Loucy (cell line): ENCODE results near the gene SPATS2.

ENCODE experiments used
- EZH2phosphoT487 ChIP-seq: fragments of 200-600 bp; IDR thresholded peaks from 2 replicates; pipeline ENCODE4 v1.6.1; 2018; ENCODE audit warnings: antibody characterized with exemption, mild to moderate bottlenecking, moderate library complexity, borderline replicate concordance
- TF ChIP-seq, protein P1 (sequence below): fragments of 200-600 bp; sonication (generic); conservative IDR thresholded peaks from 2 replicates; pipeline ENCODE4 v1.5.1; 2014; ENCODE audit warnings: mild to moderate bottlenecking, antibody characterized with exemption, low read length

DNA sequence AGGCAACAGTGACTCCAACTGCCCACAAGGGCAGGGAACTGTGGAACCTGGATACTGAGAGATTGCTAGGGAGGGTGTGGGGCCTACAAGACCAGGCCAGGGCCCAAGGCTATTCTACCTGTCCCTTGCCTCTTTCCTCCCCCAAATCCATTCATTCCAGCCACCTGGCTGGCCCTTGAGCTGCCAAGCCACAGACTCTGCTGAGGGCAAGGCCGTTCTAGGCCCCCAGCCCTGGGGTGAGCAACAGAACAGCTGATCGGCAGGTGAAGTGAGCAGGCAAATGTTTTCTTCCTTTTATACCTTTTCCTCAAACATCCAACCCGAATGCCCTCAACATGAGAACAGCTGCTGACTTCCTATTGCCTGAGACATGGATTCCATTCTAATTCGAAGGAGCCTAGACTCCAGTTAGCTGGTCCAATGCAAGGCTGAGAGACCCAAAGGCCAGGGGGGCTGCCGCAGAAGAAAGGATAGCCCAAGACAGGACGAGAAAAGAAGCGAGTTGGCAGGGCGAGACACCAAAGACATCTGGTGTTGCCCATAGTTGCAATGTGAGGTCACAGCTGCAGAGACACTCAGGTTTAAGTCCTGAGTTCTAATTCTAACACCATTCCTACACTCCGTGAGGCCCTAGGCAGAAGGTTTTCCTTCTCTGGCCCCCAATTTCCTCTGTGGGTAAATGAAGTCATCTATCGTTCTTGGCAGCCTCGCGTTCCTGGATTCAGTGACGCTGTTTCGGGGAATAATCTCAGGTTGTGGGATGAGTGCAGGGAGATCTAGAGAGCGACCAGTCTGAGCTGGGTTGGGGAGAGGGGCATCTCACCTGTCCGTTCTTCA, 31.9 kb upstream of the SPATS2 start:
- TF ChIP-seq, protein P1, sequence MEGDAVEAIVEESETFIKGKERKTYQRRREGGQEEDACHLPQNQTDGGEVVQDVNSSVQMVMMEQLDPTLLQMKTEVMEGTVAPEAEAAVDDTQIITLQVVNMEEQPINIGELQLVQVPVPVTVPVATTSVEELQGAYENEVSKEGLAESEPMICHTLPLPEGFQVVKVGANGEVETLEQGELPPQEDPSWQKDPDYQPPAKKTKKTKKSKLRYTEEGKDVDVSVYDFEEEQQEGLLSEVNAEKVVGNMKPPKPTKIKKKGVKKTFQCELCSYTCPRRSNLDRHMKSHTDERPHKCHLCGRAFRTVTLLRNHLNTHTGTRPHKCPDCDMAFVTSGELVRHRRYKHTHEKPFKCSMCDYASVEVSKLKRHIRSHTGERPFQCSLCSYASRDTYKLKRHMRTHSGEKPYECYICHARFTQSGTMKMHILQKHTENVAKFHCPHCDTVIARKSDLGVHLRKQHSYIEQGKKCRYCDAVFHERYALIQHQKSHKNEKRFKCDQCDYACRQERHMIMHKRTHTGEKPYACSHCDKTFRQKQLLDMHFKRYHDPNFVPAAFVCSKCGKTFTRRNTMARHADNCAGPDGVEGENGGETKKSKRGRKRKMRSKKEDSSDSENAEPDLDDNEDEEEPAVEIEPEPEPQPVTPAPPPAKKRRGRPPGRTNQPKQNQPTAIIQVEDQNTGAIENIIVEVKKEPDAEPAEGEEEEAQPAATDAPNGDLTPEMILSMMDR, result no peak
- no peak for TF ChIP-seq EZH2phosphoT487
